GM11168 (cell line): Measurements from ENCODE around the gene SPSB1.

Source experiments
- in situ Hi-C: fragments of 300-500 bp; cut with MboI; formaldehyde crosslinking; loops from one replicate; pipeline ENCODE4 v1.12.0; 2022; ENCODE audit warnings: low sequenced_read_pairs; ENCODE audit not compliant: unreplicated experiment

The SPSB1 gene

GRCh38 chr1:9315411-9316079, 22.9 kb downstream of the SPSB1 start:
- in situ Hi-C loops: no loop called here

DNA sequence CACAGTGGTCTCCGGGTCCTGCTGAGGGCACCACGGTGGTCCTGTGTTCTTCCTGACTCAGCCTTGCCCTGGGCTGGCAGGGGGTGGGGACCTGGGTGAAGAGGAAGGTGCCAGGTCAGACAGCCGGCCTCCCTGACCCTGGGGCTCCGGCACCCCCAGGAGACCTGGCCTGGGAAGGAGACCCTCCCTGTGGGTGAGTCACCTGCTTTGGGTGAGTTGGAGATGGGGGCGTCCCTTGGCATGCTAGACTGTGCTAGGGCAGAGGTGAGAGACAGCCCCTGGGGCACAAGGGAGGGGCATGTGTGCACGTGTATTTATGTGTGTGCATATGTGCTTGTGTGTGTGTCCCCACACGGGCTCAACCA, 23.4 kb downstream of the SPSB1 start:
- in situ Hi-C loops: no loop called here

- in situ Hi-C loops: no loop called here
Measured at GRCh38 chr1:9316512-9316911, 23.8 kb downstream of the SPSB1 start.

DNA sequence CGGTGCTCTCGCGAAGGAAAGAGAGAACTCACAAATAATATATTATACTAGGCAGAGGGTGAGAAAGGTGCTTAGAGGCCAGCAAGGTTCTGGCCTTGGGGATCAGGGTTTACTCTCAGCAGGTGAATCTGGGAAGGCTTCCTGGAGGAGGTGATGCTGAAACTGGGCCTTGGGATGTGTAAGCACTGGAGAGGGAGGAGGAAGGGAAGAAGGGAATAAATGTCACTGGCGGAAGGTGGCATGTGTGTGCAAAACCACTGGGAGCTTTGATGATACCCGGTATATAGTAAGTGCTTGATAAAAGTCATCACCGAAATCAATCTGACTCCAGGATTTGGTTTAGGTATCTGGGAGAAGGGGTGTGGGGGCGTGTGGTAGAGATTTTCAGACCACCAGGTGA, 24.4 kb downstream of the SPSB1 start:
- in situ Hi-C loops: no loop called here

DNA sequence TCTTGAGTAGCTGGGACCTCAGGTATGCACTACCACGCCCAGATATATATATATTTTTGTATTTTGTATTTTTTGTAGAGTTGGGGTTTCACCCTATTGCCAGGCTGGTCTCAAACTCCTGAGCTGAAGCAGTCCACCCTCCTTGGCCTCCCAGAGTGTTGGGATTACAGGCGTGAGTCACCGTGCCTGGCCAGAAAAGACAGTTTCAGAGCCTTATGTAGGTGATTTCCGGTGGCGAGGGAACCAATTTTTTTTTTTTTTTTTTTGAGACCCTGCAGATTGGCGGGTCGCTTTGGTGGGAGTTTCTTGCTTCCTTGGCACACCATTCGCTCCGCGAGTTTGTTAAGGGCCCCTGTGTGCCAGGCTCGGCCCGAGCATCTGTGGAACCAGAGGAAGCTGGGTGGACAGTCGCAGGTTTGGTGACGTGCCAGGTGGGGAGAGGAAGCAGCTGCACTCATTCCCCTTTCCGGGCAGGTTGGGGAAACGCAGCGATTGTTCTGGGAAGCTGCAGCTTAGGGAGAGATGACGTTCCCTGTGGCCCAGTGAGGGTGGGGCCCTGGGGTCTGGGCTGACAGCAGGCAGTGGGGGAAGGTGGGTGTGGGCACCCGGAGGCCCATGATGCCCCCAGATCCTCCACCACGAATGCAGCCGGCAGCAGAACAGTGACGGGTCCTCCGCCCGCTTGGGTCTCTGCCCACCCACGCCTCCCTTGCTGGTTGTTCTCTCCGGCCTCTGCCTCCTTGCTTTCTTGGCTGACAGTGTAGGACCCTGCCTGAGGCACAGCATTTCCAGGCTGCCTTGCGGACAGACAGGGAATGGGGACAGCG, 25.1 kb downstream of the SPSB1 start:
- in situ Hi-C loops: no loop called here

- in situ Hi-C loops: no loop called here
Measured at GRCh38 chr1:9319208-9319788, 26.6 kb downstream of the SPSB1 start.

- in situ Hi-C loops: no loop called here
Measured at GRCh38 chr1:9319789-9320519, 27.3 kb downstream of the SPSB1 start.

DNA sequence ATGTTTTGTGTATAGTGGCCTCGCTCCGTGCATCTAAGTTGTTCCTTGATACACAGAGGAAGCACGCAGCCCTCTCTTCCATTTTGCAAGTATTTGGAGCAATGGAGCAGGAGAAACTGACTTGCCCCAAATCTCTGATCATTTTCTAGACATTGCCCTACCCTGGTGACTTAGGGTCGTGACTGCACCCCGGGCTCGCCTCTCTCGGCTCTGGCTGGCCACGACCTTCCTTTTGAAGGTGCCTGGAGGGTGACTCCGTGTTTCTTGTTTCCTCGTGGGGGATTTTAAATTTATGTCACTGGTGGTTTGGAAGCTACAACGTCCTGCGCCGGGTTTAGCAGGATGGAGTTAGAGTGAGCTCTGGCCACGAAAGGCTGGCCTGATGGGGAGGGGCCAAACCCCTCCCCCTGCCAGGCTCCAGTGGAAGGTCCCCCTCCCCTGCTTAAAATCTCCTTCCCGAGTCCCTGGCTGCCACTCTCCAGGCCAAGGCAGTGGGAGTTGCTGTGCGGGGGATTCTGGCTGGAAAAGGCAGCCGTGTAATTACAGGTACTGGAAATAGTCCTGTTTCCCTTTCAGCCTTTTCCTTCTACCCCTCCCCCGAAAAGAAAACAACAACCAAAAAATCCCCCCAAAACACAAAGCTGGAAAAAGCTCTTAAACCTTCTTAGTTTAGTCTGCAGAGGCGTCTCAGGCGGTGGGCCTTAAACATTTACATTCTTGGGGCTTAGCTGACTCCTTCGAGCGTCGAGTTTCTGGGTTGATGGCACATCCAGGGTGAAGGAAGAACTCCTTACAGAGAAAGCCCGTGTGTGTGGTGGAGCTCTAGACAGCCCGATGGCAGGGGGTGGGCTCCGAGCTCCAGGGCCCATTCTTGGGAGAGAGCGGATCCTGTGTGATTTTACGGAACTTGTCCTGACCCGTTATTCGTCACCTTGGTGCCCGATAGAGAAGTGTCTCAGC, 28.1 kb downstream of the SPSB1 start:
- in situ Hi-C loops: no loop called here

DNA sequence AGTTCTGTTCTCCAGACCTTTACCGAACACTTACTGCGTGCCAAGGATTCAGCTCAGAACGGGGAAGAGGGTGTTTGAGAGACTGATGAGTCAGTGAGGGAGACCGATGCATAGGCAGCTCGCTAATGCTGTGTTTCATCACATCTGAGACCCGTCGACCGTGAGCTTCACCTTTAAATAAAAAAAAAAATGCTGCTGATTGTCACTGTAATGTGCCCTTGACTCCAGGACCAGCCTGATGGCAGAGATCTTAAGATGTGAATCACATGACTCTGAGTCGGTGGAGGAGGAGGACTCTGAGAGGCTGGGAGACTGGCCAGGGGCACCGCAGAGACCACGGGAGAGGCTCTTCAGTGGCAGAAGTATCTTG, 28.8 kb downstream of the SPSB1 start:
- in situ Hi-C loops: no loop called here

DNA sequence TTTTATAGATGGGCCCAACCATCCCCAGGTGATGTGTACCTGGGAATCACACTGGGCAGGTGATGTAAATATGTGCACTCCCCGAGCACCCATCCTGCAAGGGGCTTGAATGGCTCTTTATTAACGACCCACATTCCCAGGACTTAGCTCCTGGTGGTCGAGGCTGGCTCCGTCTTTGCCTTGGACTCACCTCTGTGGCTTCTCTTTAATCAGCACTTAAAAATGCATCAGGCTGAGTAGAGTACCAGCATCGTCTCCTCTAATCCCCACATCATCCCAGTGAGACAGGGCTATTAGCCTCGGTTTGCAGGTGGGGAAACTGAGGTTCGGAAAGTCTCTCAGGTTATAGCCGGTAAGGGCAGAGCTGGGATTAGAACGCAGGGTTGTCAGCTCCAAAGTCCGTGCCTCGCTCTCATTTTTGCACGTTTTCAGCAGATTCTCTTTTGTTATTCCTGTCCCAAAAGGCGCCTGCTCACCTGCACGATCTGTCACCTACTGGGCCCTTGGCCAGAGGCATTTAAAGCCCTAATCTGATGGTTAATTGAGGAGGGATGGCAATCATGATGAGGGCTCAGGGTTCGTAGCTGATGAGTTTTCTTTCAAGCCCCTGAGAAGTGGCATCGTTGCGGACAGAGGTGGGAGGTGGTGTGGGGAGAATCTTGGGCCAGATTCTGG, 29.4 kb downstream of the SPSB1 start:
- in situ Hi-C loops: no loop called here

GRCh38 chr1:9322661-9323244, 30.1 kb downstream of the SPSB1 start:
- in situ Hi-C loops: no loop called here

GRCh38 chr1:9324246-9325096, 31.8 kb downstream of the SPSB1 start:
- in situ Hi-C loops: no loop called here

- in situ Hi-C loops: no loop called here
Measured at GRCh38 chr1:9326596-9326995, 33.9 kb downstream of the SPSB1 start.

DNA sequence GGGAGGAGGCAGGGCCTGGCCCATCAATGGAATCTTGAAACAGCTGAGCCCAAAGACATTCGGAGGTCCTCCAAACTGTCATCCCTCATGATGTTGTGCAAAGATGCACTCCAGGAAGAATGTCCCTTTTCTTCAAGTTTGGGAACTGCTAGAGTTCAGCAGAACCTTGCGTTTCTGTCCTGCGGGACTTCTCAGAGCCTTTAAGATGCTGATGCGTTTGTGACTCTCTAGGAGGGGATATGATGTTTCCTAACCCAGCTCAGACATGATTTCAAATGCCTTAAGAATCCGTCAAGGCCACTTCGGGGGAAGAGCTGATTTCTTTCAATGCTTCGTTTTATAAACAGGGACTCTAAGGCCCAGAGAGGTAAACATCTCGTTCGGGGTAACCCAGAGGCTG, 35.5 kb downstream of the SPSB1 start:
- in situ Hi-C loops: no loop called here

GRCh38 chr1:9328715-9329114, 36.0 kb downstream of the SPSB1 start:
- in situ Hi-C loops: no loop called here

GRCh38 chr1:9331016-9331415, 38.3 kb downstream of the SPSB1 start:
- in situ Hi-C loops: no loop called here

GRCh38 chr1:9331558-9332346, 39.1 kb downstream of the SPSB1 start:
- in situ Hi-C loops: no loop called here
